ENCODE data around the gene FSD1L. TPM values are rescaled to one million over a fixed set of nuclear protein-coding genes. Genes with fewer than 3 reads are reported as not detected.
"Not testable (repeated sequence)": the region's sequence is repeated elsewhere in the genome, so short reads cannot be mapped to it uniquely, and the experiment has no call there.

Gene FSD1L
- total RNA-seq, 1 donor from 2014 or later: 5.0 TPM

DNA sequence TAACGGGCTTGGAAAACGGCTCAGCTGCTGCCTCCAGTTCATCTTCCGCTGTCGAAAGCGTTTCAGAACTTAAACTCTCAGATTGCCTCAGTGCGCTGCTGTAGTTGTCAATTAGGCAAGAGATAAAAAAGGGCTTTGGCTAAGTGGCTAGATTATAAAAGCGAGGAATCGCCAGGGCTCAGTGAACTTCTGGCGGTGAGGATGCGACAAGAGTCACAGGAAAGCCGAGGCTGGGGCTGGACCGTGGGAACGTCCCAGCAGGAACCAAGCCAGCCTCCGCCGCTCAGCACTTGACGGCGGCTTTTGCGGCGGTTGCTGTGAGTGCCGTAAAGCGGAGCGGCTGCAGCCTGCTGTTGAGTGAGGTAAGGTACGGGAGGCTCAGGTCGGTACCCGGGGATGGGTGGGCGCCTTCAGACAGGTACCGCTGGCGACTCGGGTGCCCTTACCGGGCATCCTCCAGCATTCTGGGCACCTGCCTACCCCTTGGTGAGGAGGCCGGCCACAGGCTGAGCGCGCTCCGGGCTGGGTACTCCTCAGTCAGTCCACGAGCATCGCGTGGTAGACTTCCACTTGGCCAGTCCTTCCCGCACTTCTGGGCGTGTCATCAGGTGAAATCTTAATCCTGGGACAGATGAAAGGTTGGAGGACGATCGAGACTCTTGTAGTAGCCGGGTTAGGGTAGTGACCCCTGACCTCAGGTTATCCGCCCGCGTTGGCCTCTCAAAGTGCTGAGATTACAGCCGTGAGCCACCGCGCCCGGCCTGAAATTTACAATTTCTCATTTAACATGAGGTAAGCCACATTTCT, 110.2 kb downstream of the FSD1L start, which contains the start of gene FKTN:
TSS of gene FKTN (plus strand) at position 328 of the 807 bp plus-strand sequence. CDS start 16,902 bp downstream, outside the sequence.
- peak; percentile 83 for DNase-seq (ENCODE audit: low spot score)

DNA sequence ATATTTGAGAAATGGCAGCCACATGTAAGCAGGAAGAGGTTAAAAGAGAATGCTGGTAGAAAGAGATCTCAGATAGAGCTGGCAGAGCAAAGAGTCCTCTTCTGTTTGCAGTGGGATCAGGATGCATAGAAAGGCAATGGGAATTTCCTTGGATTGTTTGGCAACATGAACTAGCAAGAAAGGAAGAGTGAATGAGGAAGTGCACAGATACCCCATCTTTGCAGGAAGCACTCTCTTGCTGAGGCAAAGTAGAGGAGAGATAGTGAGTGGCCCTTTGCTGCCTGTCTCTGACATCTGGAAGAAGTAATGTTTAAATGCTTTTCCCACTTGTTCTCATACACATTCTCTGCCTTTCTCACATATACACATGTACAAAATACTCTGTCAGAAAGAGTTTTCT, 124.6 kb downstream of the FSD1L start:
- DNase-seq (ENCODE audit: low spot score): no peak

- DNase-seq (ENCODE audit: low spot score): not testable (repeated sequence)
Observed at GRCh38 chr9:105579952-105580351, 132.1 kb downstream of the FSD1L start.

DNA sequence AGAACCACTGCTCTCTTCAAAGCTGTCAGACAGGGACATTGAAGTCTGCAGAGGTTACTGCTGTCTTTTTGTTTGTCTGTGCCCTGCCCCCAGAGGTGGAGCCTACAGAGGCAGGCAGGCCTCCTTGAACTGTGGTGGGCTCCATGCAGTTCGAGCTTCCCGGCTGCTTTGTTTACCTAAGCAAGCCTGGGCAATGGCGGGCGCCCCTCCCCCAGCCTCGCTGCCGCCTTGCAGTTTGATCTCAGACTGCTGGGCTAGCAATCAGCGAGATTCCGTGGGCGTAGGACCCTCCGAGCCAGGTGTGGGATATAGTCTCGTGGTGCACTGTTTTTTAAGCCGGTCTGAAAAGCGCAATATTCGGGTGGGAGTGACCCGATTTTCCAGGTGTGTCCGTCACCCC, 133.7 kb downstream of the FSD1L start:
- not testable (repeated sequence) for DNase-seq (ENCODE audit: low spot score)

DNA sequence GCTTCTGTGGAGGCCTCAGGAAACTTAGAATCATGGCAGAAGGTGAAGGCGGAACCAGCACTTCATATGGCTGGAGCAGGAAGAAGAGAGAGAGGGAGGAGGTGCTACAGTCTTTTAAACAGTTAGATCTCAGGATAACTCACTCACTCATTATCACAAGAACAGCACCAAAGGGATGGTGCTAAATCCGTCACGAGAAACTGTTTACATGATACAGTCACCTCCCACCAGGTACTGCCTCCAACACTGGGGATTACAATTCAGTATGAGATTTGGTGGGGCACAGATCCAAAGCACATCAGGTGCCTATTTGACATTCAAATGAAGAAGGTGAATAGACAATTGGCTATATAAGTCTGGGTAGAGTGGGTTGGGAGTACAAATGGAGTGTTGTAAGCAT, 145.3 kb downstream of the FSD1L start:
- no peak for DNase-seq (ENCODE audit: low spot score)

Other genes starting within 250 kb of the FSD1L start
- 67.5 TPM for gene SLC44A1, start 203.4 kb upstream of the FSD1L start, total RNA-seq
- 33.7 TPM for gene FKTN, start 110.1 kb downstream of the FSD1L start, total RNA-seq
- not detected for gene TAL2, start 214.4 kb downstream of the FSD1L start, total RNA-seq
- gene TMEM38B, start 246.5 kb downstream of the FSD1L start, total RNA-seq: 11.1 TPM